Measurements from ENCODE around the gene HINT2. TPM values are rescaled to one million over a fixed set of nuclear protein-coding genes. Genes with fewer than 3 reads are reported as not detected.

HINT2 gene
- total RNA-seq, 1 experiment from 2014 or later = 35.9 TPM

DNA sequence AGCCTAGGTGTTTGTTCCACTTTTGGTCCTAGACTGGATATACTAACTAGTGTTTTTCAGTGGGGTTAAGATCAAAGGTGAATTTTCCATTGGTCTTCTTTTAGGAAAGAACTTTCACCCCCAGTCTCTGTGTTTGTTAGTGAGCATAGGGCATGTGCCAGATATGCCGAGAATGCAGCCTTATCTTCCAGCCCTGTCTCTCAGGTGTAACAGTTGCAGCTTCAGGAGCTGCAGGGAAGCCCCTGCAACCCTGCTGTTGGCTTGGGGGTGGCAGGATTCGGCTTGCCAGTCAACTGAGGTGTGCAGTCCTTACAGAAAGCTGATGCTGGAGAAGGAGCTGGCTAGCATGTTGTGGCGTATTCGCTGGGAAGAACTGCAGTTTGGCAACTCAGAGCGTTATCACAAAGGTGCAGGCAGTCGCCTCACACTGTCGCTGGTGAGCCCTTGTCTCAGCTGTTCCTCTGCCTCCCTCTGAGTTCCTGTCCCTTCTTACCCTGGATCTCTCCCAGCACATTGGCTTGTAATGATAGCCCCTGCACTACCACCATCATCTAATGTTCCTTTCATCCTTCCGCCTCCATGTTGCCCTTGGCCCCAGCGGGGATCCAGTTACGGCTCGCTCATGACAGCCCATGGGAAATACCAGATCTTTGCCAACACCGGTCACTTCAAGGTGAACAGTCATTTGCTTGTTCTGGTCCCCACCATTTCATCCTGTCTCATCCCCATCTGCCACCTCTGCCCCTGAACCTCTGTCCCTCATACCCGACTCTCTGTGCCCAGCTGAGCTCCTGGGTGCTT is 13.3 kb downstream of the HINT2 start:
- no peak overlapping the region; the same call in 1 of the 2 replicates for H3K14ac ChIP-seq (ENCODE audit: insufficient read depth, low read length)
- no peak overlapping the region for H2BK120ac ChIP-seq (ENCODE audit: low read depth, low read length, poor library complexity, severe bottlenecking)
- H4K20me1 ChIP-seq (ENCODE audit: control insufficient read depth, insufficient read depth, insufficient read length) = no peaks in the 10 kb centered on the region
- Mint-ChIP-seq H3K9me3 (no peaks in the 10 kb centered on the region), H3K4me1 (peaks cover 0 to 1% of the 10 kb centered on the region in 2 experiments; a peak in 2 of 4 replicates), H3K4me3 (no peak overlapping the region), H3K27me3 (ENCODE audit: low read depth) (no peaks in the 10 kb centered on the region), H3K27ac (peak overlapping the region in 1 of 3 experiments; percentile 32; a peak in 1 of 7 replicates), H3K36me3 (ENCODE audit: insufficient read depth in 1 of 3, low read depth in 3 of 3) (peaks cover 7 to 28% (median 15%) of the 10 kb centered on the region in 3 experiments; a peak in 6 of 7 replicates)
- H3K79me1 ChIP-seq (ENCODE audit: insufficient read depth, low read depth, low read length, poor library complexity, severe bottlenecking) = no peaks in the 10 kb centered on the region
- H4K5ac ChIP-seq (ENCODE audit: insufficient read length, low read depth, low read length) = no peak overlapping the region
- no peak overlapping the region for H3K9ac ChIP-seq (ENCODE audit: extremely low read depth, insufficient read length, low read length)
- H2AFZ ChIP-seq (ENCODE audit: low read length) = no peak overlapping the region
- WGBS (ENCODE audit: extremely low coverage, insufficient read length, low lambda C conversion rate) = no CpG with 5 or more reads among the region's 13 CpGs
- no peak overlapping the region for H3K23ac ChIP-seq (ENCODE audit: insufficient read length, low read depth, low read length)
- DNase-seq = no peak
- no peak overlapping the region for H4K8ac ChIP-seq (replicated peaks; ENCODE audit: insufficient read length, low read depth, low read length)
- H3T11ph ChIP-seq (ENCODE audit: low read length) = no peak overlapping the region
- no peak overlapping the region for H3K56ac ChIP-seq (ENCODE audit: insufficient read length, low read depth, low read length)
- no peak overlapping the region for H3K18ac ChIP-seq (ENCODE audit: insufficient read length, low read depth, low read length)
- H3K9me3 ChIP-seq (ENCODE audit: control insufficient read depth, low read depth, low read length) = no peaks in the 10 kb centered on the region
- H2BK15ac ChIP-seq (ENCODE audit: low read depth, low read length) = no peak overlapping the region
- H3K4ac ChIP-seq (ENCODE audit: low read depth, low read length) = no peak overlapping the region
- H2AK5ac ChIP-seq (ENCODE audit: insufficient read length, low read length) = no peak overlapping the region
- no peaks in the 10 kb centered on the region for H3K27me3 ChIP-seq (ENCODE audit: insufficient read depth, low read length)
- no peak overlapping the region for H3K4me2 ChIP-seq (ENCODE audit: insufficient read depth, insufficient read length, low read length)
- H2BK12ac ChIP-seq (ENCODE audit: insufficient read length, low read depth, low read length) = no peak overlapping the region
- H2BK20ac ChIP-seq (ENCODE audit: low read depth, low read length, poor library complexity, severe bottlenecking) = no peak overlapping the region
- H4K91ac ChIP-seq (ENCODE audit: insufficient read length, low read depth, low read length) = no peak overlapping the region
- H3K23me2 ChIP-seq (ENCODE audit: insufficient read length, low read depth, low read length, poor library complexity, severe bottlenecking) = no peaks in the 10 kb centered on the region
- no peaks in the 10 kb centered on the region for H3K4me1 ChIP-seq (ENCODE audit: insufficient read depth, low read length)
- TF ChIP-seq CTCF (conservative IDR thresholded peaks at IDR 0.05) = no peak
- H3K27ac ChIP-seq (ENCODE audit: insufficient read length, low read depth, low read length) = no peak overlapping the region
- H2BK5ac ChIP-seq (ENCODE audit: insufficient read length, low read length) = no peak overlapping the region
- no peaks in the 10 kb centered on the region for H3K79me2 ChIP-seq (ENCODE audit: insufficient read depth, low read length)

Data from H9 (cell line).